MG63 (cell line): ENCODE results near the gene PATJ. TPM values are rescaled to one million over a fixed set of nuclear protein-coding genes. Genes with fewer than 3 reads are reported as not detected.
"Not testable (repeated sequence)": the region's sequence is repeated elsewhere in the genome, so short reads cannot be mapped to it uniquely, and the experiment has no call there.

Source experiments
- DNase-seq: peaks from one replicate; pipeline ENCODE4 v3.0.0-alpha.2; 2020
- H3K27me3 ChIP-seq: fragments of 250-450 bp; sonication (Bioruptor Pico); 2 replicates; pipeline ENCODE4 v1.5.1; 2020; ENCODE audit warnings: mild to moderate bottlenecking, moderate library complexity
- H3K36me3 ChIP-seq: fragments of 250-450 bp; sonication (Bioruptor Pico); 2 replicates; pipeline ENCODE4 v1.5.1; 2020; ENCODE audit warnings: mild to moderate bottlenecking, moderate library complexity
- H3K4me3 ChIP-seq: fragments of 250-450 bp; sonication (Bioruptor Pico); 2 replicates; pipeline ENCODE4 v1.5.1; 2020; ENCODE audit warnings: mild to moderate bottlenecking, moderate library complexity
- H3K9me3 ChIP-seq: fragments of 250-450 bp; sonication (Bioruptor Pico); 2 replicates; pipeline ENCODE4 v1.5.1; 2020; ENCODE audit warnings: mild to moderate bottlenecking, moderate library complexity
- total RNA-seq: library from RNA; depleted of rRNA; stranded (reverse); fragments of >200 nt; shearing (Covaris generic); gene quantifications from 2 replicates; pipeline ENCODE4 v1.2.3, GENCODE V29; 2014; ENCODE audit warnings: low replicate concordance

Gene PATJ
- total RNA-seq, 1 experiment from 2014 or later, result 2.6 TPM

DNA sequence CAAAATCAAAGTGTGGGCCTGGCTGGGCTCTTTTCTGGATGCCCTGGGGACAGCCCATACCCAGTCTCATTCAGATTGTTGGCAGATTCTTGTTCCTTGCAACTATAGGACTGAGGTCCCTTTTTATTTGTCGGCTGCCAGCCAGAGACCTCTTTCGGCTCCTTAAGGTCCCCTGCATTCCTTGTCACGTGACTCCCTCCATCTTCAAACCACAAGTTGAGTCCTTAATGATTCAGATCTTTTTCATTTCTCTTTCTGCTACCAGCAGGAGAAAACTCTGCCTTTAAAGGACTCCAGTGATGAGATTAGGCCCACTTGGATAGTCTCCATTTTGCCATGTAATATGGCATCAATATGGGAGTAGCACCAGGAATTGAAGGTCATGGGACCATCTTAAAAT is 48.6 kb downstream of the PATJ start:
- H3K4me3 ChIP-seq, result no peak overlapping the region
- H3K36me3 ChIP-seq, result no peaks in the 10 kb centered on the region
- DNase-seq, result no peak
- no peaks in the 10 kb centered on the region for H3K9me3 ChIP-seq
- no peaks in the 10 kb centered on the region for H3K27me3 ChIP-seq

DNA sequence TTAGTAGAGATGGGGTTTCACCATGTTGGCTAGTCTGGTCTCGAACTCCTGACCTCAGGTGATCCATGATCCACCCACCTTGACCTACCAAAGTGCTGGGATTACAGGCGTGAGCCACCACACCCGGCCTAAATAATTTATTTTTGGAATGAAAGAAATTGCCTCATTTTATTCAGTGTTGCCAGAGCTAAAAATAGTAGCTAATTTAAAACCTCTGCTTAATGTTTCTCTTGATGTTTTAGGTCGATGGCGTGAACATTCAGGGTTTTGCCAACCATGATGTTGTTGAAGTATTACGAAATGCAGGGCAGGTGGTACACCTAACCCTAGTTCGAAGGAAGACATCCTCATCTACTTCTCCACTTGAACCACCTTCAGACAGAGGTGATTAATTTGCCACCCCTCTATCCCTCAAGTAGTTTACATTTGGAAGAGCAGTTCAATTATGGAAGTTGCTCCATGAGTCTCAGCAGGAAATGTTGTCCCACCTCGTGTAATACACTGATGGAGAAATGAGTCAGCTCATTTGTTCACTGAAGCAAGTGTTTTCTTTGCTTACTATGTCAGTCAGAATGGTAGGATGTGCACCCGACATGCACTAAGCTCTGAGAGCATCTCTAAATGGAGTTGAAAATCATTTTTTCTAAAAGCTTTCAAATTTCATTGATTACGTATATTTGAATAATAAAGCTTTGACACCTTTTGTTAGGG is 54.9 kb downstream of the PATJ start:
- no peak for DNase-seq
- Histone ChIP-seq H3K9me3 (no peaks in the 10 kb centered on the region), H3K27me3 (no peaks in the 10 kb centered on the region), H3K36me3 (no peaks in the 10 kb centered on the region), H3K4me3 (no peak overlapping the region)

DNA sequence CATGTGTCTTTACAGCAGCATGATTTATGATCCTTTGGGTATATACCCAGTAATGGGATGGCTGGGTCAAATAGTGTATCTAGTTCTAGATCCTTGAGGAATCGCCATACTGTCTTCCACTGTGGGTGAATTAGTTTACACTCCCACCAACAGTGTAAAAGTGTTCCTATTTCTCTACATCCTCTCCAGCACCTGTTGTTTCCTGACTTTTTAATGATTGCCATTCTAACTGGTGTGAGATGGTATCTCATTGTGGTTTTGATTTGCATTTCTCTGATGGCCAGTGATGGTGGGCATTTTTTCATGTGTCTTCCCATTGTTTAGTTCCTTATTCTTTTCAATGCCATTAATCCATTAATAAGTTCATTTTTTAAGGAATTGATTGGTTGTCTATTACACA is 58.8 kb downstream of the PATJ start:
- H3K27me3 ChIP-seq, H3K36me3 ChIP-seq, H3K4me3 ChIP-seq, DNase-seq, H3K9me3 ChIP-seq: not testable (repeated sequence)

DNA sequence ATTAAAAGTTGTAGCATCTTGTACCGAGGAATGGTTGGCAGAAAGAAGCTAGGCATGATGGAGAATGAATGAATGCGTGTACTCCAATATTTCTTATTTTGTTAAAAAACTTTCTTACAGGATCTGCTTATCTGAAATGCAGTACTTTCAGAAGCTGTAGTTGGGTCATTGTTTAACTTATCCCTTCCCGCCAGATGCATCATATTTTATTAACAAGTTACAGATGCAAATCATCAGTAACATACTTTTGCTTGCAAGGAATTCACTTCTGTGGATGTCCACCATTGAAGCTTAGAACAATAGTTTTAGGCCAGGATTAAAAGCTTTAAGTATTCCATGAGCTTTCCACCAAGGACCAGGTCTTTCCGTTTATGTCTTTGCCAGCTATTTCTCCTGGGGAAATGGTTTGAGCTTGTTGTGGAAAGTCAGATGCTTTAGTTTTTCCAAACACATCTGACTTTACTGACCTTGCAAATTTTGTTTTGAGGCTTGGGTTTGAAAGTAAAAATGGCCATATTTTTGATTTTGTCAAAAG is 65.4 kb downstream of the PATJ start:
- Histone ChIP-seq H3K9me3 (no peaks in the 10 kb centered on the region), H3K27me3 (no peaks in the 10 kb centered on the region), H3K36me3 (no peaks in the 10 kb centered on the region), H3K4me3 (no peak overlapping the region)
- DNase-seq, result no peak

DNA sequence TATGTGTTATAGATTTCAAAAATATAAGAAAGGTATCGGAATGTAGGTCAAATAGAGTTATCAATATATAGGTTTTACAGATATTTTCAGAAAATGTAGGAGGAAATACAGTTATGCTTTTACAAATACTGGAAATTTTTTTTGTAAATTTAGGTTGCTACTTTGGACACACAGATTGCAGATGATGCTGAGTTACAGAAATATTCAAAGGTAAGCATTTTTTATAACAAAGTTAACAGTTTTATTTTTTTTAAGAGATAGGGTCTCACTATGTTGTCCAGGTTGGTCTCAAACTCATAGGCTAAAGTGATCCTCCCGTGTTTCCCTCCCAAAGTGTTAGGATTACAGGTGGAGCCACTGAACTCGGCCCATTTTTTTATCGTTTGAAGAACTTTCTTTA is 66.0 kb downstream of the PATJ start:
- Histone ChIP-seq H3K27me3 (no peaks in the 10 kb centered on the region), H3K36me3 (no peaks in the 10 kb centered on the region), H3K9me3 (no peaks in the 10 kb centered on the region), H3K4me3 (no peak overlapping the region)
- no peak for DNase-seq

DNA sequence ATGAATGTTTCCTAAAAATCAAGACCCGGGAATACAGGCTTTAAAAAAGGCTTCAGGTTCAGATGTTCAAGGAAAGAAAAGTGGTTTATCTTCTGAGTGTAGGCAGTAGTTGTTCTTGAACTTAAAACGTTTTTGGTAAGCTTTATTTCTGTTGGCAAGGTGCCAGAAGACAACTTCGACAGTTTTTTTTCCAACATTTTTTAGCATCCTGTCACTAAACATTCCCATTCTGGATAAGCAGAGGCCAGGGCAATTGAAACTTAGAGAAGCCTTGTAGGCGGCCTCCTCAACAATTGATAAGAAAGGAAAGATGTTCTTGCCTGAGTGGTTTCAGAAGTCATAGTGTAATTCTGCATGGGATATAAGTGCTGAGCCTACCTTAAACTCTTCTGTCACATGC is 66.7 kb downstream of the PATJ start:
- no peak for DNase-seq
- no peaks in the 10 kb centered on the region for H3K36me3 ChIP-seq
- H3K9me3 ChIP-seq, result no peaks in the 10 kb centered on the region
- H3K4me3 ChIP-seq, result no peak overlapping the region
- no peaks in the 10 kb centered on the region for H3K27me3 ChIP-seq

DNA sequence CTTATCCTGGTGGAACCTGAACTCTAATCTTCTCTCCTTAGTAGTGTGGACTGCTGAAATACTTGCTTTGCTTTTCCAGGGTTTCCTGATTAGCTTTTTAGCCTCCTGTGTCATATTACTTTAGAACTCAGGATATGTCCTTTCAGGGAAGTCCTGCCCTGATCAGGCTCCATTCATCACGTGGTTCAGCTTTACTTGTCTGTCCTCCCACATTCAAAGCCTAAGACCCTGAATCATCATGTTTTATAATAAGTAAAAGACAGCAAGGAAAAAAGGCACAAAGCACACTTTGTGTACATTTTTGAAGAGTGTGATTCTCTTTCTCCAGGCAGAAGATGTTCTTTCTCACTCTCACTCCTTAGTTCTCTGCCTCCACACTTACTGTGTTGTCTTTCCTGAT is 70.6 kb downstream of the PATJ start:
- Histone ChIP-seq H3K36me3 (no peaks in the 10 kb centered on the region), H3K9me3 (no peaks in the 10 kb centered on the region), H3K27me3 (no peaks in the 10 kb centered on the region), H3K4me3 (no peak overlapping the region)
- no peak for DNase-seq

DNA sequence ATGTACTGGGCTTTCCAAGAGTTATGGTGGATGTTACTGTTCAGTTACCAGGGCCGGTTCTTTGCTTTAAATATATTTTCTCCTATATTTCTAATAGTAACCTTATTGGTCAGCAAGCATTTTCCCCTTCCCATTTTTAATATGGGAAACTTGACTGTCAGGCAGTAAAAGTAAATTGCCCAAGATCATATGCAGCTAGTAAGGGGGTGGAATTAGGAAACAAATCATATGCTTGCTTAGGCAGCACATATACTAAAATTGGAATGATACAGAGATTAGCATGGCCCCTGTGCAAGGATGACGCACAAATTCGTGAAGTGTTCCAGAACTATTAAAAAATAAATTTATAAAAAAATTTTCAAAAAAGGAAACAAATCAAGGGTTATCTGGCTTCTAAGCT is 73.9 kb downstream of the PATJ start:
- Histone ChIP-seq H3K4me3 (no peak overlapping the region), H3K9me3 (no peaks in the 10 kb centered on the region), H3K27me3 (no peaks in the 10 kb centered on the region), H3K36me3 (no peaks in the 10 kb centered on the region)
- DNase-seq, result no peak

DNA sequence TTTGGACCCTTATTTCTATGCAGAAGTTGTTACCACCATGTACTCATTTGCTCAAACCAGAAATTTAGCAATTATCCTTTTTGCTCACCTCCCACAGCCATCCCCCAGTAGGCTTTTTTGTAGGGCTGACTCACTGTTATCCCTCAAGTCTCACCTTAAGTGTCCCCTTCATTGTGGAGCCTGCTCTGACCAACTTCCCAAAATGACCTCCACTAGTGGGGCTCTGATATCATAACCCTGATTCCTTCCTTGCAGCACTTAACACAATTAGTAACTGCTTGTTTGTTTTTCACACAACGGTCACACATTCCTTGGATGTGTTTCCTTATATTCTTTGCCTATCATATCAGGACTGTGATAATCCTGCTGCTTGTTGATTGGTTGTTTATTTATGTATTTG is 76.7 kb downstream of the PATJ start:
- no peak for DNase-seq
- no peaks in the 10 kb centered on the region for H3K36me3 ChIP-seq
- no peaks in the 10 kb centered on the region for H3K9me3 ChIP-seq
- H3K4me3 ChIP-seq, result no peak overlapping the region
- no peaks in the 10 kb centered on the region for H3K27me3 ChIP-seq

DNA sequence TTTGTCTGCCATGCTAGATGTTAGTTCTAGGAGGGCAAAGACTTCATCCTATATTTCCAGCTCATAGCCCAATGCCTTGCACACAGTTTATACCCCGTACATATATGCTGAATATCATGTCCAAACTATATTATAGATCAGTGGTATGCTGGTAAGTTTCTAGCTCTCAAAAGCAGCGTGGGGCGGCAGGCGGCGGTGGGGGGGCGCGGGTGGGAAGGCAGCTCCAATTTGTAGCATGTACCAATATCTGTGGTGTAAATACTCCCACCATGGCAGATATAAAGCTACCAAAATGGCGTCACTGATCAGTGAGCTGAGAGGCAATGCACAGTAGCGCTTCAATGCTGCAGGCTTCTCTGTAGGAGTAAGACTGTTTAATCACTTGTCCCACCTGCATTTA is 77.1 kb downstream of the PATJ start:
- H3K9me3 ChIP-seq, result no peaks in the 10 kb centered on the region
- DNase-seq, result no peak
- no peak overlapping the region for H3K4me3 ChIP-seq
- H3K36me3 ChIP-seq, result no peaks in the 10 kb centered on the region
- no peaks in the 10 kb centered on the region for H3K27me3 ChIP-seq

DNA sequence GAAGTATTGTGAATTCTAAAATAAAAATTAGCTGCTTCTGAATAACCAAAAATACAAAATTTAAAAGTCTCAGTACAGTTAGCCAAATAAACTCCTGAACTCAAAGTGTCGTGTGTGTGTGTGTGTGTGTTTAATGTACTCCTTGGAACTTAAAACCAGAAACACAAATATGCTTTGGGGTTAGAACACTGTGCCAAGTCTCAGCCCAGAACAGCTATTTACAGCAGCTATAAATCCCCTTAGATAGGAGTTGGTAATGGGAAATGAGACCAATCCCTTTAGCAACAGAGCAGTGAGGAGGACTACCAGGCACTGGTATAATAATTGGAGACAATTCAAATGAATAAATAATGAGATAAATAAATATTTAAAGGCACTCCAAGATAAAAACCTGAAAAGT is 83.1 kb downstream of the PATJ start:
- H3K9me3 ChIP-seq, result no peaks in the 10 kb centered on the region
- no peaks in the 10 kb centered on the region for H3K27me3 ChIP-seq
- no peaks in the 10 kb centered on the region for H3K36me3 ChIP-seq
- DNase-seq, result no peak
- no peak overlapping the region for H3K4me3 ChIP-seq

DNA sequence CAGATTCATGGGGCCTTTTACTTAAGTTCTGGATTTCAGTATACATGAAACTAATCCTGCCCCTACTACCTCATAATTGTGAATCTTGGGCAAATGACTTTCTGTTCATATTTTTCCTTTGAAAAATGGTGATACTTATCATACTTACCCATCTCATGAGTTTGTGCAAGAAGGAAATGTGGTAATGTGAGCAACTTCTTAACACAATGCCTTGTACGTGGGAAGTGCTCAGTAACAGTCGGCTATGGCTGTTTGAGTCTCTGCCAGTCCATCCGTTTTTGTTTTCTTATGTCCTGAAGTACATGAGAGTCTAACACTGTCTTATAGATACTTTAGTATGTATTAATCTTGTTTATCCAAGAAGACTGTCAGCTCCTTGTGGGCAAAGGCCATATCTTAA is 86.5 kb downstream of the PATJ start:
- no peaks in the 10 kb centered on the region for H3K9me3 ChIP-seq
- H3K27me3 ChIP-seq, result no peaks in the 10 kb centered on the region
- H3K4me3 ChIP-seq, result no peak overlapping the region
- H3K36me3 ChIP-seq, result no peaks in the 10 kb centered on the region
- no peak for DNase-seq

DNA sequence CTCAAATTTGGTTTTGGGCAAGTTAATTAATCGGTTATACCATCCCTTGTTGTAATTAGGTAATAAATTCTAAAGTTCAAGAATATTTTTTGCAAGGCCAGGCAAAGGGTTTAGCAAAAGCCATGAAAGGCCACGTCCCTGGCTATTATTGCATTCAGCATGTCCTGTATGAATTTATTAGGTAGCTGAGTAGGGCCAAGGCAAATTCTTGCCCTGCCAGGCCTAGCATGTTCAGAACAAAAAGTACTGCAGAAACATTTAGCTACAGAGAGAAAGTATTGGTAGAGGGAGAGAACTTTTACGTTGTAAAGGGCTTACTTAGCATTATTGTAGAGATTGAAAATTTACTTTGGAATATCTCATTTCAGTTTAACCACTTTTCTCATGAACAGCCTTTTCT is 94.4 kb downstream of the PATJ start:
- no peaks in the 10 kb centered on the region for H3K9me3 ChIP-seq
- no peaks in the 10 kb centered on the region for H3K36me3 ChIP-seq
- H3K4me3 ChIP-seq, result no peak overlapping the region
- DNase-seq, result no peak
- H3K27me3 ChIP-seq, result no peaks in the 10 kb centered on the region

DNA sequence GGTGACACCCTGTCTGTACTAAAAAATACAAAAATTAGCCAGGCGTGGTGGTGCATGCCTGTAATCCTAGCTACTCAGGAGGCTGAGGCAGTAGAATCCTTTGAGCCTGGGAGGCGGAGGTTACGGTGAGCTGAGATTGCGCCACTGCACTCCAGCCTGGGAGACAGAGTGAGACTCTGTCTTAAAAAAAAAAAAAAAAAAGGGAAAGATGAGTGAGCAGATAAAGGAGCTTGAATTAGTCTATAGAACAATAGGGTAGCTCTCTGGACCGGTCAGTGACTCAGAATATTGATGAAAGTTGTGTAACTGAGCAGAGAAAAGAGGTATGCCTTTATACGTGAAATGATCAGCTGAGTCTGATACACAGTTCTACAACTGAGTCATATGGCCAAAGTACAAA is 95.3 kb downstream of the PATJ start:
- DNase-seq, H3K27me3 ChIP-seq, H3K4me3 ChIP-seq, H3K36me3 ChIP-seq, H3K9me3 ChIP-seq: not testable (repeated sequence)

DNA sequence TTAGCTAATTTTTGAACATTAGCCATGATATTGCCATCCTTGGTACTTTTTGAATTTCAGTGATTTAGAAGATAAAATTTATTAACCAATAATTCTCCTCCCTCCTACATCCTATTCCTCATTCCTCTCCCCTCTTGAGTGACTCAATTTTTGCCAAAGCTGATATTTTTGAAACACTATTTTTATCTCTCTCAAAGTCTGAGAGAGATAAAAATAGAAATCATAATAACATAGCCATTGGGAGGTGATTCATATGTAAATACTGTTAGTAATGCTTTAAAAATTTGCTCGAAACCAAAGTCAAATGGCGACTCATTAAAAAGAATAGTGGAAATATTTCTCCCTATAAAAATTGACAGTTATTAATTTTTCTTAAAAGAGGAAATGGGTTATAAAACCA is 97.4 kb downstream of the PATJ start:
- no peak overlapping the region for H3K4me3 ChIP-seq

DNA sequence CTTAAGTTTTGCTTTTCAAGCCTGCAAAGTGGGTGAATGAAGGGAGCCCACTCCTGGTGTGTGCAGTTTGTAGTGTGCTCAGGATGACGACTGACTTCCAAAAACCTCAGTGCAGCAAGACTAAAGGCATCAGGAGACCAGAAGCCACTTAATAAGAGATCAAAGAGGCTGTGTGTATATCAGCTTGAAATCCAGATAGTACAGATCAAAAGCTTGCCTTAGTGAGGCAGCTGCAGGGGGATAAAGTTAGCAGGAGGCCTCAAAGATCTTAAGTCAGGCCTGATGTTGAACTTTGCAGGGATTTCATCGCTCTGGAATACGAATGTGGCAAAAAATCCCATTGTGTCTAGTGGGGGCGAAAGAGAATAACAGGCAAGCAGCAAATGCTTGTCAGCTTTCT is 99.8 kb downstream of the PATJ start:
- Histone ChIP-seq H3K27me3 (no peaks in the 10 kb centered on the region), H3K4me3 (no peak overlapping the region), H3K9me3 (no peaks in the 10 kb centered on the region), H3K36me3 (no peaks in the 10 kb centered on the region)
- DNase-seq, result no peak

More for the DNA sequence above, 97.4 kb downstream of the PATJ start:
- Histone ChIP-seq H3K36me3 (no peaks in the 10 kb centered on the region), H3K9me3 (no peaks in the 10 kb centered on the region), H3K27me3 (no peaks in the 10 kb centered on the region)
- DNase-seq, result no peak

DNA sequence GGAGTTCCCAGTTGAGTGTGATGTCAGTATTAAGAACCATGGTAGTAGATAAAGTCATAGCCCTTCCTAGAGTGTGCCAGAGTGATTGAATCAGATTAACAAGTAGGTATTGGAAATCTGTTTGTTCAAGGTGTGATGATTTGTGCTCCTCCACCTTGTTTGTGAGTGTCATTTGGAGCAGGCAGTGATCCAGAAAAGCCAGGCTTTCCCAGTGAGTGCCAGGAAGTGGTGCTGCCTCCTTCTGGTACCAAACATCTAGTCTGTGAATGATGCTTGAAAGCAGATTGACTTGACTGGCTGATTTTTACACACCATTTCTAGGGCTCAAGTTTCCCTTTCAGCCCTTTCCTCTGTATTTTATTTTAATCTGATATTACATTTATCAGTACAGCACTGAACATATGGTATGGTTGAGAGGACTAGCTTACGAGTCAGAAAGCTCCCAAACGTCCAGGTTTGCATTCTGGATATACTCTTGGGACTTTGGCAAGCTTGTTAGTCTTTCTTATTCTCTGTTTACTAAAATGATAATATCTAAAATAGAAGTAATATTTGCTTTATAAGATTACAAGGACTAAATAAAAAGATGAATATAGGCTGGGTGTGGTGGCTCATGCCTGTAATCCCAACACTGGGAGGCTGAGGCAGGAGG is 100.7 kb downstream of the PATJ start:
- Histone ChIP-seq H3K36me3 (no peaks in the 10 kb centered on the region), H3K4me3 (no peak overlapping the region), H3K9me3 (no peaks in the 10 kb centered on the region), H3K27me3 (no peaks in the 10 kb centered on the region)
- DNase-seq, result no peak

DNA sequence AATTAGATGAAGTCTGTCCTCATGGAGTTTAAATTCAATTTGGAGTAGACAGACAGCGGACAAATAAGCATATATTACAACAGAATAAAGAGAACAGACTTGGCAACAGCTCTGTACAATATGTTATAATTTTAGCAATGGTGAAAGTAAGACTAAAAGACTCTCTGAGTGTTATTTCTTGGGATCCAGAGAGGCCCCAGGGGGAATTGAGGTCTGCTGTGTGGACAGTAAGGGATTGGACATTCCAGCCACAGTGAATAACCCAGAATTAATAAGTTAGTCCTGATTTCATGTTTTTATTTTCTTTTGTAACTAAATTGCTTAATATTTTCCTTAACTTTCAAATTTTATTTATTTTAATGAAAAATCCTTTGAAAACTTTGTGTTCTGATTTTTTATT is 101.7 kb downstream of the PATJ start:
- H3K9me3 ChIP-seq, result no peaks in the 10 kb centered on the region

More for the DNA sequence above, 101.7 kb downstream of the PATJ start:
- Histone ChIP-seq H3K36me3 (no peaks in the 10 kb centered on the region), H3K27me3 (no peaks in the 10 kb centered on the region), H3K4me3 (no peak overlapping the region)
- no peak for DNase-seq
